NCI-H146 treated with DMSO at 0.1 percent for 48 hours (cell line): ENCODE measurements around the gene CDK7.

Experiments used
- DNase-seq: peaks from one replicate; lab custom pipeline; 2025; ENCODE audit not compliant: unreplicated experiment; lab: John Stamatoyannopoulos, UW

Gene CDK7

GRCh38 chr5:69288688-69289087 is 54.0 kb downstream of the CDK7 start:
- no peak for DNase-seq

GRCh38 chr5:69292306-69292705 is 57.6 kb downstream of the CDK7 start:
- no peak for DNase-seq

- no peak for DNase-seq
These were observed 59.2 kb downstream of the CDK7 start for GRCh38 chr5:69293882-69294281.

- no peak for DNase-seq
These were observed 60.5 kb downstream of the CDK7 start for GRCh38 chr5:69295088-69295754.

- DNase-seq, result no peak
These were observed 64.9 kb downstream of the CDK7 start for GRCh38 chr5:69299625-69300024.

- DNase-seq, result peak; percentile 44
These were observed 66.0 kb downstream of the CDK7 start for GRCh38 chr5:69300537-69301203.

- no peak for DNase-seq
These were observed 70.8 kb downstream of the CDK7 start for GRCh38 chr5:69305512-69305911.

- no peak for DNase-seq
These were observed 73.4 kb downstream of the CDK7 start for GRCh38 chr5:69308046-69308553.

- DNase-seq, result no peak
These were observed 74.7 kb downstream of the CDK7 start for GRCh38 chr5:69309380-69309779.

- no peak for DNase-seq
These were observed 77.9 kb downstream of the CDK7 start for GRCh38 chr5:69312459-69313160.

GRCh38 chr5:69313428-69313827 is 78.7 kb downstream of the CDK7 start:
- DNase-seq, result no peak

GRCh38 chr5:69315972-69316371 is 81.3 kb downstream of the CDK7 start:
- no peak for DNase-seq

GRCh38 chr5:69317391-69317790 is 82.7 kb downstream of the CDK7 start:
- DNase-seq, result no peak

- DNase-seq, result no peak
These were observed 91.7 kb downstream of the CDK7 start for GRCh38 chr5:69326365-69326764.
